GM18526 (cell line): Measurements from ENCODE around the gene MAPKBP1.

Experiments
- POLR2A ChIP-seq: IDR thresholded peaks from 3 replicates; pipeline ENCODE4 v1.6.1; 2011; ENCODE audit not compliant: insufficient read length; ENCODE audit errors: extremely low read depth

Gene MAPKBP1

DNA sequence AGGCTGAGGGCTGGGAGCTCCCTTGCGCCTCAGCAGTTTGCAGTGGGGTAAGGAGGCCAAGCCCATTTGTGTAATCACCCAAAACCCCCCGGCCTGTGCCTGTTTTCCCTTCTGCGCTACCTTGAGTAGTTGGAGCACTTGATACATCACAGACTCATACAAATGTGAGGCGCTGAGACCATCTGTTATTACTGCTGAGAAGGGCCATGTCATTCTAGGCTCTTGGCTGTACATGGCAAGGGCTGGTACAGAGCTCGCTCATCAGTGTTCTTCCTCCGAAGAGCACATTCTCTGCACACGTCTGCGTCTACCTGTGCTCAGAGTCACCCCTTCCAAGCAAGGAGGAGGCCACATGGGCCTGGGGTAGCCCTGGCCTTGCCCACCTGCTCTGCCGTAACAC is 73.7 kb downstream of the MAPKBP1 start:
- no peak for TF ChIP-seq POLR2A

DNA sequence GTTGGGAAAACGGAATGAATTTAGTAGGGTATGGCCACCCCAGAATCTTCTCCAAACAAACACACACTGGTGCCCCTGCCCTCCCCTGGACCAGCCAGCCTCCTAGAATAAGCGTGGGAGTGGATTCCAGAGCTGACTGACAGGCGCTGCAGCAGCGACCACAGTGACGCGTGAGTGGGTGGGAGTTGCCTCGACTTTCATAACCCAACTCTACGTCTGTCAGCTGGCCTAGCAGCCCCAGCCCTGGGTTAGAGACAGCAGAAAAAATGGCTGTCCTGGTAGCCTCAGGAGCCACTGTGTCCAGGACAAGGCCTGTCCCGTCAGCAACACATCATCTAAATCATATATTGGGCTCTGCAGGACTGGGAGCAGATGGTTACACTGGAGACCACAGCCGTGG is 74.3 kb downstream of the MAPKBP1 start:
- no peak for TF ChIP-seq POLR2A

GRCh38 chr15:41849204-41849603 is 74.9 kb downstream of the MAPKBP1 start:
- TF ChIP-seq POLR2A, result no peak

GRCh38 chr15:41849861-41850260 is 75.6 kb downstream of the MAPKBP1 start:
- TF ChIP-seq POLR2A, result no peak

- TF ChIP-seq POLR2A, result no peak
Measured at GRCh38 chr15:41850482-41851166, 76.3 kb downstream of the MAPKBP1 start.

DNA sequence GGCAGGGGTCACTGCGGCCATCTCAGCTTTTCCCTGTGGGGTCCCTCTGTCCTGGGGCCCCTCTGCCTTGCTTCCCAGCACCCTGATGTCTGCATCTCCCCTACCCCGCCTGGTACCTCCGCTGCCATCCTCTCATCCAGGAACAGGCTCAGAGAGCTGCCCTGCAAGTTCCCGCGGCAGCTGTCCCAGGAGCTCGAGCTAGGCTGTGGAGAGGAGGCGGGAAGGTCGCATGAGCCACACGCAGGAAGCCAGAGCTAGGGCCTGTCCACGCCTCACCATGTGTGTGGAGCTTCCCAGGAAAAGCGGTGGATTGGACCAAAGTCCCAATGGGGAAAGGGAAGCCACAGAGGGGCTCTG is 76.9 kb downstream of the MAPKBP1 start:
- no peak for TF ChIP-seq POLR2A

DNA sequence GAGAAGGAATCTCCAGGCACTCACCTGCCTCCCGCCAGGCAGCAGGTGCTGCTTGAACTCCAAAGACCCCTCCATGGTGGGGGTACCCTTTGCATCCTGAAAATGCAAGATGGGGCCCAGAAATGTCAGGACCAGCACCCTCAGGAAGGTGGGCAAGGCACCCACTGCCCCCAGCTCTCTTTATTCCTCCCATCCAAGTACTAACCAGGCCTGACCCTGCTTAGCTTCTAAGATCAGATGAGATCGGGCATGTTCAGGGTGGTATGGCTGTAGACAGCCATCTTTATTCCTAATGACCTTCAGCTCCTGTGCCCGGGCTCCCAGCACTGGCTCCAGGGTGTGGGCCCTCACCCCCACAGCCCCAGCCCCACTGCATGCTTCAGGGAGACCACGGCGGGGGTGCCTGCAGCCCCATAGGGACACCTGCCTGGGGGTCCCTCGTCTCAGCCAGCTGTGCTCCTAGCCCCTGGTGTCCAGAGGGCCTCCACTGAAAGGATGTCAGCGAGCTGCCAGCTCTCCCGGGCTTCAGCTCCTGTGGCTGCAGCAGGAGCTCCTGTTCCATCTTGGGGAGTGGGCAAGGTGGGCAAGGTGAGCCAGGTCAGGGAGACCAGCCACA is 77.6 kb downstream of the MAPKBP1 start:
- TF ChIP-seq POLR2A, result no peak

DNA sequence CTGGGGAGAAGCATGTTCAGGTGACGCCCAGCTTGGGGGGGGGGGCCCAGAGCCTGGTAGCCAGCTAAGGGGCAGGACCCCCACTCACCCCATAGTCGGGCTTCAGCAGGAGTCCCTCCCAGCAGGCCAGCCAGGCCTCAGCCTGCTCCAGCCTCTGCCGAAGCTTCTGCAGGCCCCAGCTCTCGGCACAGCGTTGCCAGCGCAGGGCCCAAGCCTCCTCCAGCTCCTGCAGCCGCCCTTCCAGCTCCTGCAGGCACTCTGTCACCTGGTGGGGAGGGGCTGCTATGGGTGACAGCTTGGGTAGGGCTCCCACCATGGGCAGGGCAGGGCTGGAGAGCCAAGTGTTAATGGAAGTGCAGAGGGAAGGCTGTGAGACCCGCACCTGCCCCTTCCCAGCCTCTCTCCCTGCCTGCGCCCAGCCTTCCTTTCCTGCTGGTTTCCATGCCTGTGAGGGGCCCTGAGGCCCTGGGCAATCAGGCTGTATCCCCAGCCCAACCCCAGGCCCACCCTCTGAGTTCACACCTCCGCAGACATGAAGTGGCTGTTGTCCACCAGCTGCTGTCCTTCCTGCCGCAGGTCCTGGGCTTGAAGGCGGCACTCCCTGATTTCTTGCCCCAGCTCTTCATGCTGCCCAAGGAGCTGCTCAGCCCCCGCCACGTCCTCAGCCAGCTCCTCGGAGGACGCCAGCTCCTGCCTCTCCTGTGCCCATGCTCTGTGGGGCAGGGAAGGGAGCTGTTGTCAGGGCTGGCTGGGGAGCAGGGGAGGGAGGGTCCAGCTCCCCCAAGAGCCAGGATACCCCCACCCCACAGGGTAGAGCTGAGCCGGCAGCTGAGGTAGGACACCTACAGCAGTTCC is 78.7 kb downstream of the MAPKBP1 start:
- TF ChIP-seq POLR2A, result no peak

- TF ChIP-seq POLR2A, result no peak
Measured at GRCh38 chr15:41853831-41854230, 79.5 kb downstream of the MAPKBP1 start.

DNA sequence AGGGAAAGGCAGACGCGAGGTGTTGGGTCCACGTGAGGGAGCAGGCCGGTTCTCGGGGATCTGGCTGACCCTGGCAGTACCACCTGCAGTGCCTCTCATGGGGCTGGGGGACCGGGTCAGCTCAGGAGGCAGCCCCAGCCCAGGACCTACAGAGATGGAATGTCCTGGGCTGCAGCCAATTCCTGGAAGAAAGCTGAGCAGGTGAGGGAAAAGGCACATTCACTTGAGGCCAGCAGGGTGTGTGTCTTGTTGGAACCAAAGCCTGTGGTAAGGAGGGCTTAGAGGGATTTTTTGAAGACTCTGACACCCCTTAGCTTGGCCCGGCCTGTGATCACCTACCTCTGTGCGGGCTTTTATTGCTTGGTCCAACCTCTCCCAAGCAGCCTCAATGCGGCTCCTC is 80.2 kb downstream of the MAPKBP1 start:
- TF ChIP-seq POLR2A, result no peak

DNA sequence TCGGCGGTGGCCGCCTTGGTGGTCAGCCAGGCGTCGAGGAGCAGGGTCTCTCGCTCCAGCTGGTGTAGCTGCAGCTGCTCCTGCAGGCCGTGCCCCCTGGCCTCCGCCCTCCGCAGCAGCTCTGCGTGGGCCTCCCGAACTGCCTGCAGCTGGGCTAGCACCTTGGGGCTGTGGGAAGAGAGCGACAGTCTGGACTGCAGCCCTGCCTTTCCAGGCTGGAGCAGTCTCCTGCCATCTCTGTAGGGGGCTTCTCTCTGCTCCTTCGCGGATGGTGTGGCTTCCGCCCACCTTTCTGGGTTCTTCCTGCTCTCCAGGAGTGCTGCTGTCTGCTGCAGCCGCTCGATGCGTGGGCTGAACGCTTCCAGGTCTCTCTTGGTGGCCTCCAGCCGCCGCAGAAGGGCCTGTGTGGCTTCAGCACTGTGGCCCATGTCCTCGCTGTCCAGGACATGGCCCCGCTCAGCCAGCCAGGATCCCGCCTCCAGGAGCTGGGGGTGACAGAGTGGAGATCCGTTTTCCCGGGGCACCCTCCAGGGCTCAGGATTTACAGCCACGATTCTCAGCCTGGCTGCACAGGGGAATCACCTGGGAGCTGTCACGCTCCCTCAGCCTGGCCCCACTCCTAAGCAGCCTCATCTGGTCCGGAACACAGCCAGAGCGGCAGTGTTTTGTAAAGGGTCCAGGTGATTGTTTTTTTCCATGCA is 81.1 kb downstream of the MAPKBP1 start:
- TF ChIP-seq POLR2A, result no peak

- TF ChIP-seq POLR2A, result no peak
Measured at GRCh38 chr15:41856262-41856661, 82.0 kb downstream of the MAPKBP1 start.

DNA sequence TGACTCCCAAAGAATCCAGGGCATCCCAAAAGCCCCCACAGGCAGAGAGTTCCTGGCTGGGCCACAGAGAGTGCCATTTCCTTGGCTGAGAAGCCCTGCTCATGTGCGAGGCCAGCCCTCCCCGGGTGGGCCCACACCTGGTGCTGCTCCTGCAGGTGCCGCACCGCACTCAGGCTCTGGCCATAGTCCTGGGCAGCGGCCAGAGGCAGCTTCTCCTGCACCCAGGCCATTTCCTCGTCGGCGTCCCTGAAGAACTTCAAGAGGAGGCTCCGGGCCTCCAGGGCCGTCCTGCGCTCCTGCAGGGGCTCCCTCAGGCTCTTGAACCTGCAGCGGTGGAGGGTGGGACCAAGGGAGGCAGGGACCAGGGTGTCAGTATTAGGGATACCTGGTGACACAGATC is 82.4 kb downstream of the MAPKBP1 start:
- TF ChIP-seq POLR2A, result no peak

- TF ChIP-seq POLR2A, result no peak
Measured at GRCh38 chr15:41857316-41857715, 83.0 kb downstream of the MAPKBP1 start.

- no peak for TF ChIP-seq POLR2A
Measured at GRCh38 chr15:41858756-41859155, 84.5 kb downstream of the MAPKBP1 start.

GRCh38 chr15:41860049-41860828 is 86.0 kb downstream of the MAPKBP1 start:
- TF ChIP-seq POLR2A, result no peak
